Breast epithelium (tissue), 4 donors: Measurements from ENCODE around the gene KCTD6. TPM values are rescaled to one million over a fixed set of nuclear protein-coding genes. Genes with fewer than 3 reads are reported as not detected.
A peak's percentile ranks its signal among the peaks of the same experiment; 100 is the strongest.

Experiments used
- DNase-seq, 2 donors: peaks; one replicate each; pipeline ENCODE4 v3.0.0-alpha.2; 2019; ENCODE audit warnings: low spot score in 2 of 2
- H3K27ac ChIP-seq, 2 donors: fragments of 200-600 bp; sonication (generic) in 1 of 2; one replicate each; pipeline ENCODE4 v1.5.1; 2016 to 2019; ENCODE audit warnings: mild to moderate bottlenecking in 1 of 2
- H3K27me3 ChIP-seq, 2 donors: fragments of 200-600 bp; sonication (generic) in 1 of 2; one replicate each; pipeline versions ENCODE4 v1.5.1 to v1.6.0; 2017 to 2019; ENCODE audit warnings: control low read depth in 1 of 2, mild to moderate bottlenecking in 1 of 2
- H3K36me3 ChIP-seq: fragments of 200-600 bp; one replicate; pipeline ENCODE4 v1.5.1; 2019
- H3K4me1 ChIP-seq, 2 donors: fragments of 200-600 bp; sonication (generic); one replicate each; pipeline ENCODE4 v1.5.1; 2016 to 2019; ENCODE audit warnings: control low read depth in 1 of 2
- H3K4me3 ChIP-seq, 3 donors: fragments of 200-600 bp; sonication (generic); 1 replicate in 2 of 3; 2 replicates in 1 of 3; pipeline ENCODE4 v1.5.1; 2016 to 2019; ENCODE audit warnings: mild to moderate bottlenecking in 3 of 3, moderate library complexity in 2 of 3
- H3K9me3 ChIP-seq, 2 donors: fragments of 200-600 bp; sonication (generic) in 1 of 2; one replicate each; pipeline ENCODE4 v1.5.1; 2016 to 2019; ENCODE audit warnings: control low read depth in 1 of 2
- POLR2A ChIP-seq: fragments of 450-650 bp; IDR thresholded peaks from one replicate; pipeline ENCODE4 v1.6.1; 2016; ENCODE audit warnings: antibody characterized with exemption, mild to moderate bottlenecking, moderate library complexity
- POLR2AphosphoS5 ChIP-seq, 3 donors: sonication (generic); formaldehyde crosslinking; IDR thresholded peaks; one replicate each; pipeline ENCODE4 v1.6.1; 2017; ENCODE audit warnings: antibody characterized with exemption in 3 of 3
- intact Hi-C: fragments of 100-400 bp; cut with DNase I; formaldehyde crosslinking; loops from one replicate; pipeline ENCODE4 v1.15.1; 2023; ENCODE audit warnings: low total_unique reads
- total RNA-seq, 3 donors: library from RNA; depleted of rRNA; stranded (reverse); fragments of >200 nt; gene quantifications; one replicate each; pipeline ENCODE4 v1.1.0, GENCODE V29; 2016
- TF ChIP-seq, protein P1 (sequence below), 3 donors: fragments of 450-650 bp; IDR thresholded peaks; one replicate each; pipeline ENCODE4 v1.5.1; 2016 to 2017; ENCODE audit warnings: antibody characterized with exemption in 3 of 3, mild to moderate bottlenecking in 3 of 3, moderate library complexity in 3 of 3

Gene KCTD6
- total RNA-seq, 3 donors from 2014 or later = 15.4 to 30.7 (median 16.3) TPM

DNA sequence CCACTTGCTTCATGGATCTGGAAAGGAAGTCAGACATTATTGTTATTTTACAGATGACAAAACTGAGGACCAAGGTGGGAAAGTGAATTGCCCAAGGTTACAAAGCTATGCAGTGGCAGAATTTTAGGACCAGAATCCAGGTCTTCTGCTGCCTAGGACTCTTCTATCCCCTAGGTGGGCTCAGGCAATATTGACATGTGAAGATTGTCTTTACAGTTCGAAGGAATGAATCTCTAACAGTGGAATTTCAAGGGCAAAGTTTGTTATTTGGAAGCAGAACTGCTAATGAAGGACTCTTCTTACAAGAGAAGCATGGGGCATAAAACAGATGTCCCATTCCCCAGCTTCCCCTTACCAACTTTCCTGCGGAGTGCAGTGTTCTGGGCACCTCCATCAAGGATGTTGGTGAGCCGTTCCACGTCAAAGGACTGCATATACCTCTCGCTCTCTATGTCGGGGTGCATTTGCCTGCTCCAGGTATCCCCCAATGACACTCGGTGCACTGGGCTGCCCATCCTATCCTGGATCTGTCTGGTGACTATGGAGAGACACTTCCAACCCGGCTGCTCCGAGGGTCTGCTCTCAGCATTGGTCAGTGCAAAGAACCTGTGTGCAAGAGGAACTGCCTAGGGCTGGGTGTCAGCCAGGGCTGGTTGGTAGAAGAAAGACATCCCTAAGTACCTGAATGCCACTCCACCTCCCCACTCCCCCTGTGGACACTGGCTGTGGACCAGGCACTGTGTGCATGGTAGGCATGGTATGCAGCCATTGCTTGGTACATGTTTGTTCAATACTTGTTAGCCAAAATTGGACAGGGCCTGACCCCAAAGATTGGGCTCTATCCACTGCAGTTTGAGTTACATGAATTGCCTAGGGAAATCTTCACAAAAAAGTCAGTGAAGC is 42.9 kb downstream of the KCTD6 start:
- H3K27ac ChIP-seq = no peak overlapping the region
- H3K4me1 ChIP-seq = peaks cover 0 to 15% of the 10 kb centered on the region in 2 donors
- intact Hi-C loops = no loop called here
- H3K4me3 ChIP-seq = no peak overlapping the region
- no peaks in the 10 kb centered on the region for H3K36me3 ChIP-seq
- TF ChIP-seq POLR2A (no peak), POLR2AphosphoS5 (IDR thresholded peaks at IDR 0.05) (no peak)
- TF ChIP-seq, protein P1, sequence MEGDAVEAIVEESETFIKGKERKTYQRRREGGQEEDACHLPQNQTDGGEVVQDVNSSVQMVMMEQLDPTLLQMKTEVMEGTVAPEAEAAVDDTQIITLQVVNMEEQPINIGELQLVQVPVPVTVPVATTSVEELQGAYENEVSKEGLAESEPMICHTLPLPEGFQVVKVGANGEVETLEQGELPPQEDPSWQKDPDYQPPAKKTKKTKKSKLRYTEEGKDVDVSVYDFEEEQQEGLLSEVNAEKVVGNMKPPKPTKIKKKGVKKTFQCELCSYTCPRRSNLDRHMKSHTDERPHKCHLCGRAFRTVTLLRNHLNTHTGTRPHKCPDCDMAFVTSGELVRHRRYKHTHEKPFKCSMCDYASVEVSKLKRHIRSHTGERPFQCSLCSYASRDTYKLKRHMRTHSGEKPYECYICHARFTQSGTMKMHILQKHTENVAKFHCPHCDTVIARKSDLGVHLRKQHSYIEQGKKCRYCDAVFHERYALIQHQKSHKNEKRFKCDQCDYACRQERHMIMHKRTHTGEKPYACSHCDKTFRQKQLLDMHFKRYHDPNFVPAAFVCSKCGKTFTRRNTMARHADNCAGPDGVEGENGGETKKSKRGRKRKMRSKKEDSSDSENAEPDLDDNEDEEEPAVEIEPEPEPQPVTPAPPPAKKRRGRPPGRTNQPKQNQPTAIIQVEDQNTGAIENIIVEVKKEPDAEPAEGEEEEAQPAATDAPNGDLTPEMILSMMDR (IDR thresholded peaks at IDR 0.05) = no peak
- H3K27me3 ChIP-seq = no peaks in the 10 kb centered on the region
- DNase-seq = no peak
- no peaks in the 10 kb centered on the region for H3K9me3 ChIP-seq

DNA sequence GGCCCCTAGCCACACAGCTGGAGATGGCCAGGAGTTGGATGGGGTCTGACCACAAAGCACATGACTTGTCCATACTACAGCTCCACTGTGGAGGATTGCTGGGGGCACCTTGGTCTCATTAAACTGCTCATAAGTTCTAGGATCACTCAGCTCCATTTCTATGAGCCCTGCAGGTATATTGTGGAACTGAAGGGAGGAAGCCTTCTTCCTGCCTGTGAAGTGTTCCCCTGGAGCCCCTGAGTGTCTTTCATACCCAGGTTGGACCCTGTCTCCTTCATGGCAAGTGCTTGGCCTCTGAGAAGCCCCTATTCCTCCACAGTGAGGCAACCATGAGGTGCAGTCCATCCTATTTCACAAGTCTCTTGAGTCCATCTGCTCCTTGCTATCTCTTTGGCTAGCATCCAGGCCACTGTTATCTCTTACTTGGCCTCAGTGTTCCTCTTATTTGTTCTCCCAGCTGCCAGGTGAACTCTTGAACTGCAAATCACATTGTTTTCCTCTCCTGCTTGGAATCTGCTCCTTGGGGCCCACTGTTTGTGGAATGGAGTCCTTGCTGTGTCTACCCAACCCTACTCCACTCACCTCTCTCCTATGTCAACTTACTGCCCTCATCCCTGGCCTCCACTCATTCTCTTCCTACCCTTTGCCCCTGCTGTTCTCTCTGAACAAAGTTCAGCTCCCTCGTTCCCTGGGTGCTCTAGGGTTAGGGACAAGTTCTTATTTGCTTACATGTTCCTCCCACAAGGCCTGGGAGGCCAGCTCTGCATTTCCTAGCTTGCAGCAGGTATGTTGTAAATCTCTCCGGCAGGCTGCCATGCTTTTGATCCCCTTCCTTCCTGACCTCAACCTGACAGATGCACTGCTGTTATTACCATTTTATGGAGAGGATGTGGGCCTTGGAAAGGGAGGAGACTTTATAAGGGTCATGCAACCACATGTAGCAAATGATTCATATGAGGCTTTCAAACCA is 43.9 kb downstream of the KCTD6 start:
- Histone ChIP-seq H3K27ac (peak overlapping the region; percentile 83 to 85), H3K36me3 (no peaks in the 10 kb centered on the region), H3K27me3 (no peaks in the 10 kb centered on the region), H3K4me1 (peaks cover 0 to 15% of the 10 kb centered on the region in 2 donors), H3K9me3 (no peaks in the 10 kb centered on the region), H3K4me3 (peak overlapping the region; percentile 25 to 56 (median 42))
- TF ChIP-seq, protein P1 (IDR thresholded peaks at IDR 0.05) = no peak
- no peak for TF ChIP-seq POLR2A
- TF ChIP-seq POLR2AphosphoS5 (IDR thresholded peaks at IDR 0.05) = no peak
- DNase-seq = no peak
- intact Hi-C loops = no loop called here

DNA sequence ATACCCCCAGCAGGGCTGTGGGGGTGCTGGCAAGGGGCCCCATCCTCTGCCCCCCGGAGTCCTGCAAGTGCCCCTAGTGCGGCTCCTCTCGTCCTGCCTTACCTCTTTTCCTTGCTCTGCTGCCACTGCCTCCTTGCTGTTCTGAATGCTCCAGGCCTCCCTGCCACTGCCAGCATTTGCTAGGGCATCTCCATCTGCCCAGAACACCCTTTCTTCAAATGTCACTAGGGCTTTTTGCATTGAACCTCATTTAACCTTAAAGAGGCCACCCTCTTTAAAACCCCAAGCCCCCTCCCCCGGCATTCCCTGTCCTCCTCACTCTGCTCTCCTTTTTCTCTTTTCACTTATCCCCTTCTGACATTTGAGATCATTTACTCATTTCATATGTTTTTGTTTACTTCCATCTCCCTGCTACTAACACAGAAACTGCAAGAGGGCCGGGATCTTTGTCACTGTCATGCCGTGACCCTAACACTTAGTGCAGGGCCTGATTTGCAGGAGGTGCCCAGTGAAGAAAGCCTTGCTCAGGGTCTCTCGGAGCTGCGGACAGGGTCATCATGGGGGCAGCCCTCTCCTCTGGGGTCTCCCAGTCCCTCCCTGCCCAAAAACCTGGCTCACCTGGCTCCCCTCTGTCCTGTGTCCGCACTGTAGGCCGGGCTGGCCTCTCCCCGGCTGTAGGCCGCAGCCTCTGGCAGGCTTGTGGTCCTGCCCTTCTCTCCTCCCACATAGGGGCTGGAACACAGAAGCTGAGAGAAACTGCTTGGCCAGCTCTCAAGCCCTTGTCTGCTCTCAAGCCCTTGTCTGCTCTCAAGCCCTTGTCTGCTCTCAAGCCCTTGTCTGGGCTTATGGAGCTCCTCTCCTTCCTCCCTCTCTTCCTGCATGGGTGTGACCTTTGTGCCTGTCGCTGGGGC is 44.9 kb downstream of the KCTD6 start, which contains the start of gene ACOX2:
Gene ACOX2 (minus strand): TSS at position 690 of the 911 bp plus-strand sequence. CDS start 2,084 bp downstream, outside the sequence.
- intact Hi-C loops = no loop called here
- H3K27me3 ChIP-seq = no peaks in the 10 kb centered on the region
- H3K36me3 ChIP-seq = no peaks in the 10 kb centered on the region

More for the DNA sequence above, 44.9 kb downstream of the KCTD6 start, which contains the start of gene ACOX2:
- peak within 1 kb of the TSS; percentile 25 to 56 (median 42) for H3K4me3 ChIP-seq
- peak in 1 of 2 donors; percentile 43 for DNase-seq
- H3K9me3 ChIP-seq = no peaks in the 10 kb centered on the region
- peak within 1 kb of the TSS; percentile 83 to 85 for H3K27ac ChIP-seq
- TF ChIP-seq POLR2AphosphoS5 (IDR thresholded peaks at IDR 0.05) (no peak), POLR2A (no peak)
- TF ChIP-seq, protein P1 (IDR thresholded peaks at IDR 0.05) = no peak
- peaks cover 0 to 15% of the 10 kb centered on the region in 2 donors for H3K4me1 ChIP-seq
